ENCODE data around the gene AIMP2.

Gene AIMP2

DNA sequence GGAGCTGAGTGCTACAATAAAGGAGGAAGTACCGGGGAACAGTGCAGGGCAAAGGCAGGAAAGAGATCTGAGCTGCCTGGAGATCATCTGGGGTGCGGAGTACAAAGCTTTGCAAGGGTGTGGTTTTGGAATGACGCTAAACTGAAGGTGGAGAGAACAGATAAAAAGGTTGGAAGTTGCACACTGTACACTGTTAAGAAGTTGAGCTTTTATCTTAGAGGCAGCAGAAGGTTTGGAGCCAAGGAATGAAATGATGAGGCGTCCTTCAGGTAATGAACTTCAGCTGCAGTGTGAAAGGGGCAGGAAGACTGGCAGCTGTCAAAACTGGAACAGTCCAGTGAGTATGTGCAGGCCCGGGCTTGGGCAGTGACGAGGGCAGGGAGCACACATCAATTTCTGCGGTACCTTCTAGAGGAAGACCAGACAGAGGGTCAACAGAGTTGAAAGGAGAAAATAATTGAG lies 14.9 kb downstream of the AIMP2 start:
- H3K4me3 ChIP-seq (ENCODE audit: low read length): no peak overlapping the region
- TF ChIP-seq, protein P1, sequence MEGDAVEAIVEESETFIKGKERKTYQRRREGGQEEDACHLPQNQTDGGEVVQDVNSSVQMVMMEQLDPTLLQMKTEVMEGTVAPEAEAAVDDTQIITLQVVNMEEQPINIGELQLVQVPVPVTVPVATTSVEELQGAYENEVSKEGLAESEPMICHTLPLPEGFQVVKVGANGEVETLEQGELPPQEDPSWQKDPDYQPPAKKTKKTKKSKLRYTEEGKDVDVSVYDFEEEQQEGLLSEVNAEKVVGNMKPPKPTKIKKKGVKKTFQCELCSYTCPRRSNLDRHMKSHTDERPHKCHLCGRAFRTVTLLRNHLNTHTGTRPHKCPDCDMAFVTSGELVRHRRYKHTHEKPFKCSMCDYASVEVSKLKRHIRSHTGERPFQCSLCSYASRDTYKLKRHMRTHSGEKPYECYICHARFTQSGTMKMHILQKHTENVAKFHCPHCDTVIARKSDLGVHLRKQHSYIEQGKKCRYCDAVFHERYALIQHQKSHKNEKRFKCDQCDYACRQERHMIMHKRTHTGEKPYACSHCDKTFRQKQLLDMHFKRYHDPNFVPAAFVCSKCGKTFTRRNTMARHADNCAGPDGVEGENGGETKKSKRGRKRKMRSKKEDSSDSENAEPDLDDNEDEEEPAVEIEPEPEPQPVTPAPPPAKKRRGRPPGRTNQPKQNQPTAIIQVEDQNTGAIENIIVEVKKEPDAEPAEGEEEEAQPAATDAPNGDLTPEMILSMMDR (conservative IDR thresholded peaks at IDR 0.05; ENCODE audit: low read depth, low read length): no peak
- no peak for DNase-seq (ENCODE audit: low read depth)

DNA sequence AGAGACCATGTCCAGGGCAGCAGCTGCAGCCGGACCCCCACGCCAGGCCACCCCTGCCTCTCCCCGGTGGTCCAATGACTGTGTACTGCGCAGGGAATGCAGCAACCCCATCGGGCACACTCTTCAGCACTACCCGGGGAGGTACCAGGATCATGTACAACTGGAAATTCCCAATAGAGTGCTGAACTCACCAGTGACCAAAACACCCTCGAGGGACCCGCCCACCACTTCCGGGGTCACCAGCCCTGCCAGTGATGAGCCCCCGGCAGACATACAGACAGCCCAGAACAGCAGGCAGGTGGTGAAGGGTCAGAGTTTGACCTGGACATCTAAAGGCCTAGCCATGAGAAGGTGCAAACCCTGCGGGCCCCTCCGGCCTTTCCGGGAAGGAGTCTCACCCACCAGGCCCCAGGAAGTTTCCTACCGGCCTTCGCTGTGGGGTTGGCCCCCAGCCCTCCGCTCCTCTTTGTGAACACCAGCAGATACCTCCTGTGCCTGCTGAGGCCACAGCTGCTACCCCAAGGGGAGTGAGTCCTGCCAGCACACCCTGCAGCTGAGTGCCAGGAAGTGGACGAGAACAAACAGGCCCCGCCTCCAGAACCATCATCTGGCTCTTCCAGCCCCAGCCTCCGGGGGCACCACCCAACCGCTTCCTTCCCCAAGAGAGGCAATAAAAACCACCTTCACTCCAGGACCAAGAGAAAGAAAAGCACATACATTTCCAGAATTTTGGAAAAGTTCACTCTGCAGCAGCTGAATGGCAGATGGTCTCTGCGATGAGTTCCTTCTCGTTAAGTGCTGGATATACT lies 17.1 kb downstream of the AIMP2 start:
- DNase-seq (ENCODE audit: low read depth): no peak
- no peak overlapping the region for H3K4me3 ChIP-seq (ENCODE audit: low read length)
- TF ChIP-seq, protein P1 (conservative IDR thresholded peaks at IDR 0.05; ENCODE audit: low read depth, low read length): peak; percentile 49

DNA sequence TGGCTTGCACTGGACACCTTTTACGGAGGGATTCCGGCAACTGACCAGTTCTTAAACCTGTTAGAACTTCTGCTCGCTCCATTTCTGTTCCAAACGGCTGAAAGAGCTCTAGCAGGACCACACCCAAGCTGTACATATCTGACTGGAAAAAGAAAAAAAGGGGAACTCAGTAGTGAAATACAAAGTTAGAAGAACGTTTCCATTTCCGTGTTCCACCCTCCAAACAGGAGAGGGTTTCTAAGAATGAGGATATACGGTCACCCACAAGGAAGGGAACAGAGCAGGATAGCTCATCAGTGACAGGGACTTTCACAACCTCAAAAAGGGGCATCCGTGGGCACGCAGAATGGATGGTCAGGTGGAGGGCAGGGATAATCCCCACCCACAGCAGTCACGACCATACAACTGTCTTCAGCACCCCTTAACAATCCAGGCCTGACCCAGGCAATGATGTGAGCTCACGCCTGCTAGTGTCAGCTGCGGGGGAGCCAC lies 17.8 kb downstream of the AIMP2 start:
- TF ChIP-seq, protein P1 (conservative IDR thresholded peaks at IDR 0.05; ENCODE audit: low read depth, low read length): no peak
- no peak overlapping the region for H3K4me3 ChIP-seq (ENCODE audit: low read length)
- DNase-seq (ENCODE audit: low read depth): no peak

DNA sequence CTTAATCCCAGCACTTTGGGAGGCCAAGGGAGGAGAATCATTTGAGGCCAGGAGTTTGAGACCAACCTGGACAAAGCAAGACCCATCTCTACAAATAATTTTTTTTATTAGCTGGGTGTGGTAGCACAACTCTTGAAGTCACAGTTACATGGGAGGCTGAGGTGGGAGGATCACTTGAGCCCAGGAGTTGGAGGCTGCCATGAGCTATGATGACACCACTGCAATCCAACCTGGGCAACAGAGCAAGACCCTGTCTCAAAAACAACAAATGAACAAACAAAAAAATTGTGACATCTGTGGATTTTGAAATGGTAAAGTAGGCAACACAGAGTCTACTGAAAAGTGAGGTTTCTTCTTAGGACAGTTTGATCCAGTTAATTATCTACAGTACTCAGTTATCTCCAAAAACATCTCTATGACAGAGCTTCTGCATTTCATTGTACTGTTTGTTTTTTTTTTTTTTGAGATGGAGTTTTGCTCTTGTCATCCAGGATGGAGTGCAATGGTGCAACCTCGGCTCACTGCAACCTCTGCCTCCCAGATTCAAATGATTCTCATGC lies 18.8 kb downstream of the AIMP2 start:
- no peak for DNase-seq (ENCODE audit: low read depth)
- no peak overlapping the region for H3K4me3 ChIP-seq (ENCODE audit: low read length)
- TF ChIP-seq, protein P1 (conservative IDR thresholded peaks at IDR 0.05; ENCODE audit: low read depth, low read length): no peak

DNA sequence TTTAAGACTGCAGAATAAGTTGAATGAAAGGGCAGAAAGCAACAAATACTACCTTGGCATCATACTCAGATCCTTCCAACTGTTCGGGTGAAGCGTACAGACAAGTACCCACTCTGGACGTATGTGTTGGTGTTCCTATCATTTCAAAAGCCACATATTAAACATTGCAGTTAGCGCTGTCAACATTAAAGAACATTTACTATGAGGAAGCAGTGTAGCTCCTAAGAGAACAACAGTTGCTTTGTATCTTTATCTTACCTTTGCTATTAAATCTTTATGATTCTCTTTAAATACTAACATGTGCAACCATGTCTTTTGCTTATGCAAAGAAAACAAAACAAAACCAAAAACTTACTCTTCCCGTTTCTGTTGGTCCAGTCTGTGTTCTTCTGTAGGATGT lies 19.5 kb downstream of the AIMP2 start:
- TF ChIP-seq, protein P1 (conservative IDR thresholded peaks at IDR 0.05; ENCODE audit: low read depth, low read length): no peak
- no peak for DNase-seq (ENCODE audit: low read depth)
- H3K4me3 ChIP-seq (ENCODE audit: low read length): no peak overlapping the region

DNA sequence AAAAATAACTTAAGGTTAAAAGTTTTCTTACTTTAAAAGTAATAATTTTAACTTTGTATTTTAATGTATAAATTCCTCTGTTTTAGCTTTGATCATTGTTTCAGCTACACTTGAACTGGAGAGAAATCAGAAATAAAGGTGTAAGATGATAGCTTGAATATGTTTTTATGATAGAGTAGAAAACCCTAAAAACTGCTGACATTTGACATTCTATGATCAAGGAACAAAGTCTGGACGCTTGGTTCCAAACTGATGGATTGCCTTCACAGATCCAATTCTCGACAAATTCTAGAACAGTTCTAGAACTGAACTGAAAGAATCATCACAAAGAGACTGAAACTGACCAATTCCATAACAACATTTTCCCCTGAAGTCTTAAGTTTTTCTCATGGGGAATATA lies 21.9 kb downstream of the AIMP2 start, which contains the start of gene ANKRD61:
Gene ANKRD61, plus strand, starts transcription at position 389 of the 400 bp plus-strand sequence. Its CDS starts 0 bp downstream, at position 389.
- TF ChIP-seq, protein P1 (conservative IDR thresholded peaks at IDR 0.05; ENCODE audit: low read depth, low read length): no peak
- no peak for DNase-seq (ENCODE audit: low read depth)
- H3K4me3 ChIP-seq (ENCODE audit: low read length): no peak within 1 kb of the TSS
